Muscle layer of colon (tissue), 2 donors: ENCODE measurements around the gene IMPA2.

Source experiments
- H3K27ac ChIP-seq: one replicate; pipeline ENCODE4 v1.7.0; 2013; ENCODE audit warnings: low read depth, mild to moderate bottlenecking, low read length, moderate library complexity
- H3K27me3 ChIP-seq, 2 donors: one replicate each; pipeline ENCODE4 v1.7.0; 2013; ENCODE audit warnings: low read length in 2 of 2, mild to moderate bottlenecking in 2 of 2; ENCODE audit not compliant: insufficient read depth in 2 of 2, control insufficient read depth in 1 of 2
- H3K36me3 ChIP-seq: one replicate; pipeline ENCODE4 v1.7.0; 2013; ENCODE audit warnings: mild to moderate bottlenecking, low read length; ENCODE audit not compliant: insufficient read depth
- H3K4me1 ChIP-seq: one replicate; pipeline ENCODE4 v1.7.0; 2013; ENCODE audit warnings: mild to moderate bottlenecking, low read length; ENCODE audit not compliant: insufficient read depth
- H3K4me3 ChIP-seq, 2 donors: one replicate each; pipeline ENCODE4 v1.7.0; 2013; ENCODE audit warnings: low read length in 2 of 2, low read depth in 1 of 2, mild to moderate bottlenecking in 1 of 2, moderate library complexity in 1 of 2
- H3K9ac ChIP-seq: one replicate; pipeline ENCODE4 v1.7.0; 2013; ENCODE audit warnings: low read length
- H3K9me3 ChIP-seq: one replicate; pipeline ENCODE4 v1.7.0; 2013; ENCODE audit warnings: mild to moderate bottlenecking, low read length
- donor health status: abdominal sarcoma.
- donor health status: Adenocarcinoma of cecum.

Gene IMPA2

DNA sequence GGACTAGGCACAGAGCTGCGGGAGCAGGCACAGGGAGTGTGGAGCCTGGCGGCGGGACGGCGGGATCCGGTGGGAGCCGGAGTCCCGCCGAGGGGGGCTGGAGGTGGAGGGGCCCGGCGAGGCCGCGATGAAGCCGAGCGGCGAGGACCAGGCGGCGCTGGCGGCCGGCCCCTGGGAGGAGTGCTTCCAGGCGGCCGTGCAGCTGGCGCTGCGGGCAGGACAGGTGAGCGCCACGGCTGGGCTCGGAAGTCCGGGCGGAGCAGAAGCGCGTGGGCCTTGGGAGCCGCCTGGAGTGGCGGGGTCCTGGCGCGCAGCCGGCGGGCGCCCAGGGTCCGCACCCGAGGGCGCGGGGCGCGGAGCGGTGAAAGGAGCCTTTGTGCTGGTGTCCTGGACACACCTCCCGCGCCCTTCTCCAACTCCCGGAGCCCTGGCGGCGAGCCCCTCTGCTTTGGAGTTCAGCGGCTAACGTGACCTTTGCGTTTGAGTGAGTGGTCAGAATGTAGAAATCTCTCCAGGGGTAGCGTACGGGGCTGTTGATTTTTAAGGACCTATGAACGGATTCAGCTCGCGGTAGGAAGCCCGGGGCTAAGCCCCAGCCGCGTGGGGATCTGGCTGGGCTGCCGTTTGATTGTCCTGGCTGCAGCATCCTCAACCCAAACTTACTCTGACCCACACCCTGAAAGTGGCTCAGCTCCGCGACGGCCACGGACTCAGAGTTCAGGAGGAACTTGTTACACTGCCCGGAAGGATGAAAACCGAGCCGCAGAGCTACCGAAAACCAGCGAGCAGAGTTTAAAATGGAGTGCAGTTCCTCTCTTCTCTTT is 448 bp downstream of the IMPA2 start:
- Histone ChIP-seq H3K27me3 (no peaks in the 10 kb centered on the region), H3K36me3 (no peaks in the 10 kb centered on the region), H3K27ac (peak overlapping the region; percentile 88), H3K9me3 (no peaks in the 10 kb centered on the region), H3K9ac (peak overlapping the region; percentile 29), H3K4me1 (peaks cover 12% of the 10 kb centered on the region), H3K4me3 (peak overlapping the region; percentile 64 to 91)

DNA sequence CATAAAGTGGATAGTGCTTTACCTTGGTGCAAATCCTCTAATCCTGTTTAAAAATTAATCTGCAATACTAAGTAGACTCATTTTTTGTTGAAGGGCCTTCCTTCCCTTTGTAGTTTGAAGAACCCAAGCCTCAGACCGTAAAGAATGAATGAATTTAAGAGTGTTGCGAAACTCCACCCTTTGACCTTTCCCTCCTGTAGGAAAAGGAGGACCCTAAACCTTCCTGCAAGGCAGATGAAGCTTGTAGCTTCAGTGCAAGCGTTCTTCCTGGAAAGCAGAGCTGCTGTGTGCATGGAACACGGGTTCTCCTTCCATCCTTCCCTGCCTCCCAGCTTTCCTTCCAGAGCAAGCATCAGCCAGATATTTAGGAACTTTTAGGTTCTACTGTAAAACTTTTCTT is 1.7 kb downstream of the IMPA2 start:
- H3K4me1 ChIP-seq: peaks cover 12% of the 10 kb centered on the region
- H3K4me3 ChIP-seq: no peak overlapping the region
- no peaks in the 10 kb centered on the region for H3K27me3 ChIP-seq
- H3K27ac ChIP-seq: no peak overlapping the region
- H3K9ac ChIP-seq: no peak overlapping the region
- H3K9me3 ChIP-seq: no peaks in the 10 kb centered on the region
- H3K36me3 ChIP-seq: no peaks in the 10 kb centered on the region

DNA sequence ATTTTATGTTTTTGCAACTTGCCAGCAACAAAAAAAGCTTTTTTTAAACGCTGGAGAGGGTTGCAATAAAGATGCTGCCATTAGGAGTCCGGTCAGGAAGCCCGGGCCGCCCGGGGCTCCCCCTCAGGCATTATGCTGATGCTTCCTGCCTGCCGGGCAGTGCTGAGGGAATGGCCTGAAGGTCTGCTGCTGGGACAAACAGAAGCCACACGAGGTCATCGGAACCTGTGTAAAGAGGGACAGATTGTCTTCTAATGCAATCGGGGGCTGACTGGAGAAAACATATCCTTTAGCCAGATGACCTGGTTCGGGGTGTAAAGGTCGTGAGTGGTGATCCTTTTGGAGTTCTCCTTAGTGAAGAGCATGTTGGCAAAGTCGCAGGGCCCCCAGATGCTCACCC is 2.3 kb downstream of the IMPA2 start:
- H3K9me3 ChIP-seq: no peaks in the 10 kb centered on the region
- no peak overlapping the region for H3K27ac ChIP-seq
- H3K9ac ChIP-seq: no peak overlapping the region
- H3K27me3 ChIP-seq: no peaks in the 10 kb centered on the region
- peaks cover 12% of the 10 kb centered on the region for H3K4me1 ChIP-seq
- H3K36me3 ChIP-seq: no peaks in the 10 kb centered on the region
- no peak overlapping the region for H3K4me3 ChIP-seq

DNA sequence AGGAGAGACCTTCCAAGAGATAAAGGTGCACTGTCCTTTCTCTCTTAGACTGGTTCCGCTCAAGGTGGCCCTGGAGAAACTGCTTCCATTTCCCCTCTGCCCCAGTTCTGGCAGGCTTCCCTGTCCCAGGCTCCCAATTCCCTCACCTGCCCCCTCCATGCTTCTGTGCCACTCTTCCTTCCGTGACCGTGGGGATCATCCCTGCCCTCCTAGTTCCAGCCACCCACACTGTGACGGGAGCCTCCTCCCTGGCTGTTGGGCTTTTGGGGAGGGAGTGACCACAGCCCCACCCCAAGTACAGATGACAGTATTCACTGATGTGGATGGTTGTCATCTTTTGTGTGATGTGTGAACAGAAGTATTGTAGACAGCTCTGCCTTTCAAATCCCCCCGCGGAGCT is 2.8 kb downstream of the IMPA2 start:
- H3K4me1 ChIP-seq: peaks cover 12% of the 10 kb centered on the region
- H3K9ac ChIP-seq: no peak overlapping the region

DNA sequence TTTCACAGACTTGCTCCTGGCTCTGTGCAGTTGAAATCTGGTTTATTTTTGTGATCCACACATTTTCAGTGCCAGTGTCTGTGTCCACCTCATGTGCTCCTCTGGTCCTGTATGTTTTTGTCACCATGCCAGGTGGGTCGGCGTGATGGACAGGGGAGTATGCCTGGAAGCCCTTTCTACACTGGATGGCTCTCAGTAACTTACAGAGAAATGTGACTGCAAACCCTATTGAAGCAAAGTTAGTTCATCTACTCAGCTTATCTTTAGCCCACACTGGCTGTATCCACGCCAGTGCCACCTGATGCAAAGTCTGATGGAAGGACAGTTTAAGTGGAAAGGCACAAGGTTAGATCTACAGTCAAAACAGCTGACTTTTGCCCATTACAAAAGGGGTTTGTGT is 4.3 kb downstream of the IMPA2 start:
- Histone ChIP-seq H3K36me3 (no peaks in the 10 kb centered on the region), H3K4me3 (no peak overlapping the region), H3K27ac (no peak overlapping the region), H3K4me1 (peaks cover 5% of the 10 kb centered on the region), H3K9ac (no peak overlapping the region), H3K27me3 (no peaks in the 10 kb centered on the region), H3K9me3 (no peaks in the 10 kb centered on the region)

More for the DNA sequence above, 2.8 kb downstream of the IMPA2 start:
- no peak overlapping the region for H3K4me3 ChIP-seq
- no peaks in the 10 kb centered on the region for H3K9me3 ChIP-seq
- no peaks in the 10 kb centered on the region for H3K36me3 ChIP-seq
- no peaks in the 10 kb centered on the region for H3K27me3 ChIP-seq
- H3K27ac ChIP-seq: no peak overlapping the region

GRCh38 chr18:11986061-11986460 is 4.8 kb downstream of the IMPA2 start:
- no peaks in the 10 kb centered on the region for H3K9me3 ChIP-seq
- no peaks in the 10 kb centered on the region for H3K36me3 ChIP-seq
- H3K9ac ChIP-seq: no peak overlapping the region
- no peaks in the 10 kb centered on the region for H3K27me3 ChIP-seq
- H3K4me3 ChIP-seq: no peak overlapping the region
- H3K27ac ChIP-seq: no peak overlapping the region
- peaks cover 5% of the 10 kb centered on the region for H3K4me1 ChIP-seq

DNA sequence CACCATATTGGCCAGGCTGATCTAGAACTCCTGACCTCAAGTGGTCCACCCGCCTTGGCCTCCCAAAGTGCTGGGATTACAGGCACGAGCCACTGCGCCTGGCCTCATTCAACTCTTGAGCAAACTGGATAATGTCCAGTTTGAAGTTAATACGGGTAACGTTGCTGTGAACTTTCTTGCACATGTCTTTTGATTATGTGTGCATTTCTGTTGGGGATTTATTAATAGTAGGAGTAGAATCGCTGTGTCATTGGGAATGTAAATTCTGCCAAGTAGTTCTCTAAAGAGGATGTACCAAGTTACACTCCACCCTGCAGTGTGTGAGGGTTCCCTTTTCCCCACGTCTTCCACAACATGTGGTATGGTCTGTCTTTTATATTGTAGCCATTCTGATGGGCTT is 6.2 kb downstream of the IMPA2 start:
- H3K4me1 ChIP-seq: peaks cover 5% of the 10 kb centered on the region
- no peaks in the 10 kb centered on the region for H3K27me3 ChIP-seq
- no peaks in the 10 kb centered on the region for H3K36me3 ChIP-seq
- no peak overlapping the region for H3K4me3 ChIP-seq
- no peak overlapping the region for H3K9ac ChIP-seq
- no peaks in the 10 kb centered on the region for H3K9me3 ChIP-seq
- H3K27ac ChIP-seq: no peak overlapping the region

DNA sequence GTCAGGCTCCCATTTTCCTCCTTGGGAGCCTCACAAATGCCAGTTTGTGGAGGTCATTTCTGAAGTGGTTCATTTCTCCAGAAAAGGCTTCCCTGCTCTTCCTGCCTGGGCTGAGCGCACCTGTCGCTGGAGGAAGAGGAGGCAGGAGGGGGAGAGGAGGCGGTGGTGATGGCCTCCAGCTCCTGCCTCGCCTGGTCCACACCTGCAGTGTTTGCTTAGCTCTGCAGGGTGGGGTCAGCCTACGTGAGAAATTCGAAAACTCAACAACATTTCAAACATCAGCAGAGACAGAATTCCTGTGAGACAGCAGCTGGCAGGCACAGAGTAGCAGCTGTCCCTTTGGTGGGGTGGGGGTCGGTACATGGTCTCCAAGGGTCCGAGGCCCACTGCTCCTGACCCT is 7.9 kb downstream of the IMPA2 start:
- H3K27ac ChIP-seq: no peak overlapping the region
- no peaks in the 10 kb centered on the region for H3K27me3 ChIP-seq
- no peaks in the 10 kb centered on the region for H3K36me3 ChIP-seq
- no peaks in the 10 kb centered on the region for H3K4me1 ChIP-seq
- no peak overlapping the region for H3K4me3 ChIP-seq
- H3K9me3 ChIP-seq: no peaks in the 10 kb centered on the region
- no peak overlapping the region for H3K9ac ChIP-seq

GRCh38 chr18:11989966-11990380 is 8.7 kb downstream of the IMPA2 start:
- Histone ChIP-seq H3K9me3 (no peaks in the 10 kb centered on the region), H3K4me1 (peaks cover under 1% of the 10 kb centered on the region), H3K4me3 (no peak overlapping the region), H3K36me3 (no peaks in the 10 kb centered on the region), H3K27ac (no peak overlapping the region), H3K9ac (no peak overlapping the region), H3K27me3 (no peaks in the 10 kb centered on the region)

- H3K4me1 ChIP-seq: peaks cover 6% of the 10 kb centered on the region
- no peak overlapping the region for H3K9ac ChIP-seq
- no peaks in the 10 kb centered on the region for H3K36me3 ChIP-seq
- H3K27me3 ChIP-seq: no peaks in the 10 kb centered on the region
- no peaks in the 10 kb centered on the region for H3K9me3 ChIP-seq
- no peak overlapping the region for H3K27ac ChIP-seq
- H3K4me3 ChIP-seq: no peak overlapping the region
Observed at GRCh38 chr18:11990539-11990938, 9.2 kb downstream of the IMPA2 start.

DNA sequence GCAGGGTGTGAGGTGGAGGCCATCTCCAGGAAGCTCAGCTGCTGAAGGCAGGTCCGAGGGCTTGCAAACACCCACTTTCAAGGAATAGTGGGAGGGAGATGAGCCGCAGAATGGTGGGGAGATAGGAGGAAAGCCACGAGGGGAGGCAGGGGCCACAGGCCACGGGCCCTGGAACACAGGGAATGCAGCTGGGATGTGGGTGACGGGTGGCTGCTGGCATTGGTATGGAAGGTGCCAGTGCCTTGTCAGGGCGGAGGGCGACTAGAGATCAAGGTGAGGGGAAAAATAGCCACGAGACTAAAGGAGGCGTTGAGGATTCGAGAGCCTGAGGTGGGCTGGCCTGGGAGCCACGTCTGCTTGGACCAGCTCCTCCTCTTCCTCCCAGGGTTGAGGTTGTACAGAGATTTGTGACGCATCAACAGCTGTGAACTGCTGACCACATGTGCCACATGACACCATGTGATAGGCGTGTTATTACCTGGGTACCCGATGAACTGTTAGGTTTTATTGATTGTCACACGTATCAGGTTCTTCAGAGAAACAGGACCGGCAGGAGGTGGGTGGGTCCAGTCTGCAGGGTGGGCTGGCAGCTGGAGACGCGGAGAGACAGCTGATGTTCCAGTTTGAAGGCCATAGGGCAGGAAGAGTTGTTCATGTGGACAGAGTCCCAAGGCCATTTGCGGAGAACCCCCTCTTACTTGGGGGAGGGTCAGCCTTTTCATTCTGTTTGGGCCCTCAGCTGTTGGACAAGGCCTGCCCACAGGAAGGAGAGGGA is 9.9 kb downstream of the IMPA2 start:
- Histone ChIP-seq H3K4me3 (no peak overlapping the region), H3K27me3 (no peaks in the 10 kb centered on the region), H3K27ac (no peak overlapping the region), H3K4me1 (peaks cover 13% of the 10 kb centered on the region), H3K36me3 (no peaks in the 10 kb centered on the region), H3K9me3 (no peaks in the 10 kb centered on the region), H3K9ac (no peak overlapping the region)
